Umbilical cord (tissue), 2 donors: ENCODE data around the gene MYL10. TPM values are rescaled to one million over a fixed set of nuclear protein-coding genes. Genes with fewer than 3 reads are reported as not detected.

Source experiments
- DNase-seq: peaks from one replicate; pipeline ENCODE4 v3.0.0-alpha.2; 2015; ENCODE audit warnings: low spot score
- total RNA-seq: library from RNA; depleted of rRNA; stranded (reverse); fragments of >200 nt; gene quantifications from one replicate; pipeline ENCODE4 v1.2.3, GENCODE V29; 2014; ENCODE audit warnings: low replicate concordance; ENCODE audit not compliant: insufficient read depth

MYL10 gene
- not detected for total RNA-seq

- DNase-seq, result no peak
Observed at GRCh38 chr7:101629171-101629570, at the start of gene MYL10. TSS of gene MYL10 (minus strand) at chr7:101629296. CDS start at chr7:101629118, 178 bp downstream.

DNA sequence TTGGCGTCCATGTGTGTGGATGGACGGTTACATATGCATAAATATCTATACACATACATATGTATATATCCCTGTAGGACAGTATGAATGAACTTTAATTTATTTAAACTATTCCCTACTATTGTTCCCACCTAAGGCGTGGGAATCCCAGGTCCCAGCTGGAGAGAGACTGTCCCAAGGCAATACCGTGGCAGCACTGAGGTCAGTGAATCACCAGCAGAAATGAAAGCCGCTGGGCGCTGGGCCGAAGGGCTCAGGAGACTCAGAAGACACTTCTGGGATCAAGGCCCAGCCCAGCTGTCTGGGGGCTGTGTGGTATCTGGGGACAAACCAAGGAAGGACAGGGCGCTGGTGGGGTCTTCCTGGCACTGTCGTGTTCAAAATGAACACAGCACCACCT lies 49.6 kb upstream of the MYL10 start:
- DNase-seq, result no peak

- no peak for DNase-seq
Observed at GRCh38 chr7:101677797-101678479, 48.8 kb upstream of the MYL10 start.

DNA sequence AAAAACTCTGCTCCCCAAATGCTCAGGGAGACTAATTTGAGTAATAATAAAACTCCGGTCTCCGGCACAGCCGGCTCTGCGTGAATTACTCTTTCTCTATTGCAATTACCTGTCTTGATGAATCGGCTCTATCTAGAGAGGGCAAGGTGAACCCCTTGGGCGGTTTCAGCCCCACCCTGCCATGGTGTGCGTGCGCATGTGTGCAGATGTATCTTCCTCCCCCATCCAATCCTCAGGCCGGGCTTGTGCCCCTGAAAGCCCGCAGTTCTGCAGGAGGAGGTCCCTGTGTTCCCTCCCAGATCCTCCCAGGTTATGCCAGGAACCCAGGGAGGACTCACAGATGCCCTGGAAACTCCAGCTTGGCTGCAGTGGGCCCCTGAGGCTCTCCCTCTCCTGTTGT lies 48.3 kb upstream of the MYL10 start:
- no peak for DNase-seq

GRCh38 chr7:101676956-101677355 lies 47.9 kb upstream of the MYL10 start:
- DNase-seq, result no peak

- DNase-seq, result no peak
Observed at GRCh38 chr7:101676062-101676598, 47.0 kb upstream of the MYL10 start.

DNA sequence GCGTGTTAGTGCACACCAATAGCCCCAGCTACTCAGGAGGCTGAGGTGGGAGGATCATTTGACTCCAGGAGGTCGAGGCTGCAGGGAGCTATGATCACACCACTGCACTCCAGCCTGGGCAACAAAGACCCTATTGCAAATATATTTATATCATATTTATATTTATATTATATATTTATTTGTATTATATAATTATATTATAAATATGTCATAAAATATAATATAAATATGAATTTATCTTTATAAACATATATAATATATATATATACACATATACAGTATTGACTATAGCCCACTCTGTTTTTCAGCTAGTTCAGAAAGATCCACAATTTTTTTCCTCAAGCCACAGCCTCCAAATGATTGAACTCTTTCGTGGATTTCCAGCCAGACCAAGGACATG lies 45.3 kb upstream of the MYL10 start:
- no peak for DNase-seq

DNA sequence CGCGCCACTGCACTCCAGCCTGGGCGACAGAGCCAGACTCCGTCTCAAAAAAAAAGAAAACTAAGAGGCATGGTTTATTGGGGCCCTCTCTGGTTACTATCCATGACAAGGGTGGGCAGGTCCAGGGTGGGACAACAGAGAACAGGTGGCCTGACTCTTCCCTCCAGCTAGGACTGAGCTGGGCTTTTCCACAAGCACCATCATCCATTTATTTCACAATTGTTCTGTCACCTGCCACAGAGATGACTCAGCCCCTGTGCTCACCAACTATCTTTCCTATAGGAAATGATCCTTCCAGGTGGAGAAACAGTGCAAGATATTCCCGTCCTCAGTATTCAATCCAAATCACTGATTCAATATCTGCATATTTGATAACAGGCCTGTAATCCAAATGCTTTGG lies 44.9 kb upstream of the MYL10 start:
- DNase-seq, result no peak

GRCh38 chr7:101673315-101673714 lies 44.2 kb upstream of the MYL10 start:
- DNase-seq, result no peak

DNA sequence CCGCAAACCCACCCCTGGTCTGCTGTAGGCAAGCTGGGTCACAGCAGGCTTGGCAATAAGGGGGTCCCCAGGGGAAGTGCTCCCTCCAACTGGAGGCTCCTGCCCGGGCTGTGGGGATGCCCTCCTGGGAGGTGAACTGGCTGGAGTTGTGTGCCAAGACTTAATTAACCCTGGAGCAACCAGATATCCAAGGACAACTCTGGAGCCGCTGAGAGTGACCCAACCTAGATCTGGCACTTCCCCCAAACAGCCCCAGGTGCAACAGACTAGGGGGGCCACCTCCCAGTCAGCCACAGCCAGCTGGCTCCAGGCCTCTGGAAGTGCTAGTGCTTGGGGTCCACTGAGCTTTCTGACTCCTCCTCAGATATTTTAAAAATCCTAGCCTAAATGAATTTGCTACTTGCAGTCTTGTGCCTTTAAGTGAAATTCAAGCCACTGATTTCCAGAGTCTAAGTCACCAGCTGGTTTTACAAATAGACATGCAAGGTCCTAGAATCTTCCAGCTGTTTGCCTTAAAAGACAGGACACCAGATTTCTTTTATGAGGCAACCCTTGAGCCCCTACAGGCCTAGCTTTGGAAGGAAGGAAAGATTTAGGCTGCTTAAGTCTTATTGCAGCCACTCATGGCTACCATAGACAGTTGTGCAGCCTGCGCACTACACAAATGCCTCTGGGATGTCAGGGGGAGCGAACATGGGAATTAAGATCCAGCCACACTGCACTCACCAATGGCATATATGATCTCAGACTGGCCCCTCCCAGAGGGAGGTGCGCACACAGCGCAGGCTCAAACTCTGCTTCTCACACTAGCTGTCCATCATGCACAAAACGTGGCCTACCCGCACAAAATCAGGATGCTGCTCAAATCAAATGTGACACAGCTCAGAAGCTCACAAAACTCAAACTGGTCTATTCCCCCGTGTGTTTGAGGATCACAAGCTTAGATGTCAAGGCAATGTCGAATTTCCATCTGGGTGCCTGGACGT lies 42.6 kb upstream of the MYL10 start:
- peak; percentile 90 for DNase-seq

GRCh38 chr7:101669307-101669706 lies 40.2 kb upstream of the MYL10 start:
- no peak for DNase-seq

- DNase-seq, result no peak
Observed at GRCh38 chr7:101668726-101669125, 39.6 kb upstream of the MYL10 start.

- no peak for DNase-seq
Observed at GRCh38 chr7:101667920-101668319, 38.8 kb upstream of the MYL10 start.

DNA sequence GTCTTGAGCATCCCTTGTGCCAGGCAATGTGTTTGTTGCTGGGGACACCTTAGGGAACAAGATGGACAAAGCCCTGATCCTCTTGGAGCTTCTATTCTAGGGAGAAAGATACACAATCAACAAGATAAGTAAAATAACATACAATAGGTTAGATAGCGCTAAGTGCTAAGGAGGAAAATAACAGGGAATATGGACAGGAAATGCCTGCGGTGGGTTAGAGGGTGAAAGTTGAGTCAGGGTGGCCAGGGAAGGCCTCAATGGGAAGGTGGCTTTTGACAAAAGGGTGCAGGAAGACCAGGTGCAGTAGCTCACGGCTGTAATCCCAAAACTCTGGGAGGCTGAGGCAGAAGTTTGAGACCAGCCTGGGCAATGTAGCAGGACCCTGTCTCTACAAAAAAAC lies 38.3 kb upstream of the MYL10 start:
- DNase-seq, result no peak

- no peak for DNase-seq
Observed at GRCh38 chr7:101666741-101667140, 37.6 kb upstream of the MYL10 start.

DNA sequence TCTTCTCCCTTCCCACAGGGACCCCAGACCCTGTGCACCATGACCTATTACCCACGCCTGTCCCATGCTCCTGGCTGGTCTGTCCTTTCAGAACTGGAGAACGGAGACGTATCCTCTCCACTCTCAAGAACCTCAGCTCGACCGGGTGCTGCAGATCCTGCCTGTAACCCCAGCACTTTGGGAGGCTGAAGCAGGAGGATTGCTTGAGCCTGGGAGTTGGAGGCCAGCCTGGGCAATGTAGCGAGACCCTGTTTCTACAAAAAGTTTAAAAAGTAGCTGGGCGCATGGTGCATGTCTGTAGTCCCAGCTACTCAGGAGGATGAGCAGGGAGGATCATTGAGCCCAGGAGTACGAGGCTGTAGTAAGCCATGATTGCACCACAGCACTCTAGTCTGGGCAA lies 37.2 kb upstream of the MYL10 start:
- DNase-seq, result no peak

DNA sequence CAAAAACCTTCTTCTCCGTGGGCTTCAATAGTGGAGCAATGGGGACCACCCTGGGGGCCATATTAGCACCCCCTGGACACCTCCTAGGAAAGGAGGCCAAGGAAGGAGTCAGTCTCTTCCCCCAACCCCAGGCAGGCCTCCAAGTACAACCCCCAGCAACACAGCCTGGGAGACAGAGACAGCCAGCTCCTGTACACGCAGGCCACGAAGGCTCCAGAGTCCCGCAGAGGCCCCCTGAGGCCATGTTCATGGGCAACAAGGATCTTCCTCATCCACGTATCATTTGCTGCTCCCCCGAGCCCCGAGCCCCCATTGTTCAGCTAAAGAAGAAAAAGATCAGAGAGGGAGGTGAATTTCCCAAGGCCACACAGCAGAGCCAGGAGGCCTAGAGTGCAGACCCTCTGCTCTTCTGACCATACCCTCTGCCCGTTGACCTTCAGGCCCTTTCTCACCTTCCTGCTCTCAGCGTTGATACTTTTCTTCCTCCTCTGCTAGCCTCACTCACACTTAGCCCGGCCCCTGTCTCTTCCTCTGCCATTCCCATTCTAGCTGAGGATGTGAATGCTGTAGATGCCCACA lies 35.9 kb upstream of the MYL10 start:
- no peak for DNase-seq

DNA sequence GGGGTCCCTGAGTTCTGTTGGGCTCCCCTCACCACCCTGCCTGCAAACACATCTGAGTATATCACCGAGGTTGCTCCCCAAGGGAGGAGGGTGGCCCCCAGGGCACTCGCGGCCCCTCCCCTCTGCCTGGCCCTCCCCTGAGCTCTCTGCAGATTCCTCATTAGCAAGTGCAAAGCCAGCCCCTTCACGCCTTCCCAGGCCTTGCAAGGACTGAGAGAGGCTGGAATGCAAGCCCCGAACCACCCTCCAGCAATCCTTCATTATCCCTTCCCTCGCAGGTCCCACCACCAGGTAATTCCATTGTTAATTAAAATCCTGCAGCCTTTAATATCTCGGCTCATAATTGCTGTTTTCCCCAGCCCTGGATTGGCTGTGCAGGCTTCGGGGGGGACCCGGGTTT lies 35.3 kb upstream of the MYL10 start:
- DNase-seq, result no peak

DNA sequence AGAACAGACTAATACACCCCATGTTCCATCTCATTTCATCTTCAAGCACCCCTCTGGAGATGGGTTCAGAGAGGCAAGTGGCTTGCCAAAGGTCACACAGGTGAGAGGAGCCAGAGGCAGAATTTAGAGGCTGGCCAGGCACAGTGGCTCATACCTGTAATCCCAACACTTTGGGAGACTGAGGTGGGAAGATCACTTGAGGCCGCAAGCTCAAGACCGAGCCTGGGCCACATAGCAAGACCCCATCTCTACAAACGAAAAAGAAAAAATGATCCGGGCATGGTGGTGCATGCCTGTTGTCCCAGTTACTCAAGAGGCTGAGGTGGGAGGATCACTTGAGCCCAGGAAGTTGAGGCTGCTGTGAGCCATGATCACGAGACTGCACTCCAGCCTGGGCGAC lies 34.7 kb upstream of the MYL10 start:
- no peak for DNase-seq

DNA sequence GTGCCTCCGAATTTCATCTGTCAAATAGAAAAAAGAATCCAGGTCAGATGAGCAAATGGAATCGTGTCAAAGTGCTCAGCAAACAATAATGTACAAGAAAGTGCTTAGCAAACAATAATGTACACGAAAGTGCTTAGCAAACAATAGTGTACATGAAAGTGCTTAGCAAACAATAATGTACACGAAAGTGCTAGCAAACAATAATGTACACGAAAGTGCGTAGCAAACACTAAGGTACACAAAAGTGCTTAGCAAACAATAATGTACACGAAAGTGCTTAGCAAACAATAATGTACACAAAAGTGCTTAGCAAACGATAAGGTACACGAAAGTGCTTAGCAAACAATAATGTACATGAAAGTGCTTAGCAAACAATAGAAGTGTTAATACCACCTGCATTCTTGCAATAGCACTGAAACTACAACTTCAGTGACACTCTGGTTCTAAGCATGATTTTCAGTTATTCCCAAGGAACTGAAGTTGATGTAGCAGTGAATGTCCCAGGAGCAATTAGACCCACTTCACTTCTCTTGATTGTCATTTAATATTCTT lies 33.4 kb upstream of the MYL10 start:
- DNase-seq, result no peak

- no peak for DNase-seq
Observed at GRCh38 chr7:101659706-101660105, 30.6 kb upstream of the MYL10 start.

DNA sequence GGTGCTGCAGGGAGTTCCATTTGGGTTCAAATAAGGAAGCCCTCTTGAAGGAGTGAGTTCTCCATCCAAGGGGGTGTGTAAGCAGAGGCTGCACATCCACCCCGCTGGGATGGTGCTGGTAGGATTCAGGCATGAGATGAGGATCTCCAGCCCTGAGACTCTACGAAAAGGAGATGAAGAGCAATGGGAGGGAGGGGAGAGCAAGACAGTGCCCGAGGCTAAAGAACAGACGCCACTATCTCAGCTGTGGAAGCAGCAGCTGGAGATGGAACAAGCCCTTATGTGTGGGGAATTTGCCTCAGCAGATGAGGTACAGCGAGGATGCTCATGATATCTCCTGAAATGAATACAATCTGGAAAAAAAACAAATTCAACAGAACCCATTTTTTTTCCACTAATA lies 28.1 kb upstream of the MYL10 start:
- no peak for DNase-seq
